Measurements from ENCODE around the gene LMX1B.

LMX1B gene

GRCh38 chr9:126688617-126689016, 74.9 kb downstream of the LMX1B start:
- DNase-seq (ENCODE audit: low spot score in 2 of 2) (no peak), ATAC-seq (ENCODE audit: low read depth) (no peak)
- Mint-ChIP-seq H3K27me3 (peaks cover 32% of the 10 kb centered on the region), H3K4me1 (peaks cover 2% of the 10 kb centered on the region), H3K4me3 (no peak overlapping the region), H3K27ac (no peak overlapping the region), H3K9me3 (no peaks in the 10 kb centered on the region), H3K36me3 (no peaks in the 10 kb centered on the region)

DNA sequence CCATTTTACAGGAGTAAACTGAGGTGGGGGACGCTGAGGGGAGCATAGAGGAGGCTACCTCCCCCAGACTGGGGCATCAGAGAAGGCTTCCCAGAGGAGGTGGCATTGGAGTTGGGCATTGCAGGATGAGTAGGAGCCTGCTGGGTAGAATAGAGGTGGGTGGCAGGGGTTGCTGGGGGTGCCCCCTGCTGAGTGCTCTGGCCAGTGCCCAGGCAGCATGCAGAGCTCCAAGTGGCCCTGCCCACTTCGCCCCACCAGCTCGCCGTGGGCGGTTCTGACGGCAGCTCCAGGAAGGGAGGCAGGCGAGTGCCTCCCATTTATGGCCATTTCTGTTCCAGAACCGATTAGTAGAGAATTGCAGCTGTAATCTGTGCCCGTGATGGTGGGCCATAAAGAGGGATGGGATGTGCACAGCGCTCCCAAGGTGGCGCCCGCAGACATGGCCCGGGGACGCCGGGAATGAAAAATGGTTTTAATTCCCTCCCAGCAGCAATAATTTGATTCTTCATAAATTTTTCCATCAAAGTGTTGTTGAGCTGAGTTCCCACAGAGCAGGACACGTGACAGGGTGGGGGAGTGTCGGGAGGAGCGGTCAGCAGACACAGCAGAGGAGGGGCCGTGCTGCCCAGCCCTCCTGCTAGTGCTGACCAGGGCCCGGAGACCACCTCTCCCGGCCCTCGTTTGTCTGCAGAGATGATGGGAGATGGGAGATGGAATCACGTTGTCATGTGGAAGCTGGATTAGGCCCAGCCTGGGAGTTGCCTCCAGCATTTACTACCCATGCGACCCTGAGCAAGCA, 75.5 kb downstream of the LMX1B start:
- Mint-ChIP-seq H3K27me3 (peaks cover 28% of the 10 kb centered on the region), H3K9me3 (no peaks in the 10 kb centered on the region), H3K36me3 (no peaks in the 10 kb centered on the region), H3K27ac (no peak overlapping the region), H3K4me3 (no peak overlapping the region), H3K4me1 (peaks cover 2% of the 10 kb centered on the region)
- no peak for ATAC-seq (ENCODE audit: low read depth)
- no peak for DNase-seq (ENCODE audit: low spot score in 2 of 2)

GRCh38 chr9:126690431-126691051, 76.8 kb downstream of the LMX1B start:
- no peak overlapping the region for H3K4me3 Mint-ChIP-seq
- peaks cover 2% of the 10 kb centered on the region for H3K4me1 Mint-ChIP-seq
- H3K27ac Mint-ChIP-seq: no peak overlapping the region
- ATAC-seq (ENCODE audit: low read depth) (peak; percentile 82), DNase-seq (ENCODE audit: low spot score in 2 of 2) (peak; percentile 38 to 52)
- H3K9me3 Mint-ChIP-seq: no peaks in the 10 kb centered on the region
- H3K27me3 Mint-ChIP-seq: peaks cover 26% of the 10 kb centered on the region
- no peaks in the 10 kb centered on the region for H3K36me3 Mint-ChIP-seq

DNA sequence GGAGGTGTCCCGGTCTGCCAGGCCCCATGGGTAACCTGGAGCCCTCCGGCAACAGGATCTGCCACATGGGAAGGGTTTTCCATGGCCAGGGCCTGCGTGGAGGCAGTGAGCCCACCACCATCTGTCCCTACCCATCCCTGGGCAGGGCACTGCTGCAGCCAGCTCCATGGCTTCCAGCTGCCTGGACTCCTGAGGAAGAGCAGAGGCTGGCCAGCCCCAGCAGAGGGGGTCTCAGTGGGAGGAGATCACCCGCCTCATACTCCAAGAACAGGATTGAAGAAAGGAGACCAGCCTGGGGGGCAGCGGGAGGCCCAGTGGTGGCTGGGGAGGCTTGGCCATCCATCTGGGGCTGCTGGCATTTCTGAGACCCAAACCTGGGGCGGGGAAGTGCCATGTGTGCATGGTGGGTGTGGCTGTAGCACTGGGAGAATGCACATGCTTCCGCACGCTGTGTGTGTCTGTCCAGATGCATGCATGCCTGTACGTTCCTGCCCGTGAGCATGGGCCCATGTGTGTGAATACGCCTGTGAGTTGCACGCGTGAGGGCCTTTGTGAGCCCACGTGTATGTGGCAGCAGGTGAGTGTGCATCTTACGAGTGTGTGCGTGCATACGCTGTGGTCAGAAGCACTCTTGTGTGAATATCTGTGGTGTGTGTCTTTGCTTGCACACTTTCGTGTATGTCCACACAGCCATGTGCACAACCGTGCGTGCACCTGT, 78.5 kb downstream of the LMX1B start:
- H3K4me3 Mint-ChIP-seq: no peak overlapping the region
- no peaks in the 10 kb centered on the region for H3K36me3 Mint-ChIP-seq
- DNase-seq (ENCODE audit: low spot score in 2 of 2) (no peak), ATAC-seq (ENCODE audit: low read depth) (no peak)
- no peaks in the 10 kb centered on the region for H3K9me3 Mint-ChIP-seq
- peaks cover 28% of the 10 kb centered on the region for H3K27me3 Mint-ChIP-seq
- H3K27ac Mint-ChIP-seq: no peak overlapping the region
- peaks cover 2% of the 10 kb centered on the region for H3K4me1 Mint-ChIP-seq

- Mint-ChIP-seq H3K27ac (no peak overlapping the region), H3K27me3 (peaks cover 28% of the 10 kb centered on the region), H3K4me1 (peaks cover 2% of the 10 kb centered on the region), H3K4me3 (no peak overlapping the region), H3K9me3 (no peaks in the 10 kb centered on the region), H3K36me3 (no peaks in the 10 kb centered on the region)
- DNase-seq (ENCODE audit: low spot score in 2 of 2): no peak
- ATAC-seq (ENCODE audit: low read depth): no peak
Observed at GRCh38 chr9:126692759-126693427, 79.2 kb downstream of the LMX1B start.

DNA sequence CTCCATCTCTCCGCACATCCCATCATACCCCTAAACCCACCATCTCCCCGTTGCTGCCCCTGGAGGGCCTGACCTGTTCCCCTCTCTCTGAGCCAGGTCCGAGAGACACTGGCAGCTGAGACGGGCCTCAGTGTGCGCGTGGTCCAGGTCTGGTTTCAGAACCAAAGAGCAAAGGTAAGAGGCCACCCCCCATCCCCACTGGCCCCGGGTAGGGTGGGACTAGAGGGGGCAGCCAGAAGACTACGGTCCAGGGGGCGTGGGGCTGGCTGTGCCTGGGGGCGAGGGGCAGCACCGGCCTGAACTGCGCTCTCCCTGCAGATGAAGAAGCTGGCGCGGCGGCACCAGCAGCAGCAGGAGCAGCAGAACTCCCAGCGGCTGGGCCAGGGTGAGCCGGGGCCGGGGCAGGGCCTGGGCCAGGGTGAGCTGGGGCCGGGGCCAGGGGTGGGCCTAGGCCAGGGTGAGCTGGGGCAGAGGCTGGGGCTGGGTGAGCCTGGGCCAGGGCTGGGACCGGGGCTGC, 79.8 kb downstream of the LMX1B start:
- Mint-ChIP-seq H3K9me3 (no peaks in the 10 kb centered on the region), H3K4me3 (no peak overlapping the region), H3K27me3 (peaks cover 28% of the 10 kb centered on the region), H3K27ac (no peak overlapping the region), H3K4me1 (peaks cover 2% of the 10 kb centered on the region), H3K36me3 (no peaks in the 10 kb centered on the region)
- DNase-seq (ENCODE audit: low spot score in 2 of 2): no peak
- ATAC-seq (ENCODE audit: low read depth): no peak

GRCh38 chr9:126694206-126695081, 80.7 kb downstream of the LMX1B start:
- no peak for ATAC-seq (ENCODE audit: low read depth)
- Mint-ChIP-seq H3K27me3 (peaks cover 25% of the 10 kb centered on the region), H3K27ac (no peak overlapping the region), H3K4me1 (peaks cover 2% of the 10 kb centered on the region), H3K9me3 (no peaks in the 10 kb centered on the region), H3K36me3 (no peaks in the 10 kb centered on the region), H3K4me3 (no peak overlapping the region)
- DNase-seq (ENCODE audit: low spot score in 2 of 2): no peak

DNA sequence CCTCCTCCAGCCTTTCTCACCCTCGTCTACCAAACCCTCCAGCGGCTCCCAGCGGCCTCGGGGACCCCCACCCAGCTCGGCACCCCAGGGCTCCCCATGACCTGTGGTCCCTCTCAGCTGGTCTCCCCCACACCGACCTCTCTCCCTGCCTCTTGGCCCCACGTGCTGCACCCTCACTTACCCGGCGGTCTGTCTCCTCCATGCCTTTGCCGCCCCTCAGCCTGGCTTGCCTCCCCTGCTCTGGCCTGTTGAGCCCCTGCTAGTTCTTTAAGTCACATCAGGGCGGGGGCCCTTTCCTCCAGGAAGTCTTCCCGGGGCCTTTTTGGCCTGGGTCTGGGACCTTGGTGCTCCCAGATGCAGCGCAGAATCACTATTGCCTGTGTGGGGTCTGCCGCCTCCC, 81.5 kb downstream of the LMX1B start:
- H3K36me3 Mint-ChIP-seq: no peaks in the 10 kb centered on the region
- no peak for DNase-seq (ENCODE audit: low spot score in 2 of 2)
- H3K9me3 Mint-ChIP-seq: no peaks in the 10 kb centered on the region
- no peak overlapping the region for H3K27ac Mint-ChIP-seq
- peaks cover 3% of the 10 kb centered on the region for H3K4me1 Mint-ChIP-seq
- no peak overlapping the region for H3K4me3 Mint-ChIP-seq
- ATAC-seq (ENCODE audit: low read depth): no peak
- H3K27me3 Mint-ChIP-seq: peaks cover 17% of the 10 kb centered on the region

- Mint-ChIP-seq H3K4me1 (peaks cover 3% of the 10 kb centered on the region), H3K27me3 (peaks cover 15% of the 10 kb centered on the region), H3K4me3 (no peak overlapping the region), H3K27ac (no peak overlapping the region), H3K9me3 (no peaks in the 10 kb centered on the region), H3K36me3 (no peaks in the 10 kb centered on the region)
- no peak for ATAC-seq (ENCODE audit: low read depth)
- DNase-seq (ENCODE audit: low spot score in 2 of 2): no peak
Observed at GRCh38 chr9:126695701-126696400, 82.1 kb downstream of the LMX1B start.

DNA sequence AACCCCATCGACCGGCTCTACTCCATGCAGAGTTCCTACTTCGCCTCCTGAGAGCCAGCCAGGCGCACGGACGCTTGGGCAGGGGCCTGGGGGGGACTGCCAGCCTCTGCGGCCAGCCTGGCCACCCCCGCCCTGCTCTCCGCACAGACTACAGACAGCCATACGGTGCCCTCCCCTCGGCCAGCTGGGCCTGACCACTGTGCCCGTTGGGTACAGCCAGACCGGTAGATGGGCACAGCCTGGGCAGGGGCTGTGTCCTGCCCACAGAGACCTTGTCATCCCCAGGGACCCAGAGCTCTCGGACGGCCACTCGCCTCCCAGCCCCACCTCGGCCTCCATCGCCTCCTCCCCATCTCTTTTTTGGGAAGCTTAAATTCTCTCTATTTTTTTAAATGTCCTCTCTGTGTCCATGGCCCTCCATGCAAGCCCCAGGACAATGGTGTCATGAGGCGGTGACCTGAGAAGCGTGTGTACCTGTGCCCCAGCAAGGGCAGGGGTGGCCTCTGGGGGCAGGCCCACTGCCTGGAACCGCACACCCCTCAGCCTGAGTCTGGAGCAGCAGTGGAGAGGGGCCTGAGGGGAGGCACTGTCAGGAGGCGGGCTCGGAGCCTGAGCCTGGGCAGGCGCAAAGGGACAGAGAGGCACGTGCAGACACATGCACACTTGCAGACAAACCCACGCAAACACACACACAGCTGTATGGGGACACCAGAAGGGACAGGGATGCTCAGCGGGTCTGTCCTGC, 82.8 kb downstream of the LMX1B start:
- Mint-ChIP-seq H3K27me3 (peaks cover 20% of the 10 kb centered on the region), H3K4me1 (peaks cover 3% of the 10 kb centered on the region), H3K4me3 (no peak overlapping the region), H3K9me3 (no peaks in the 10 kb centered on the region), H3K36me3 (no peaks in the 10 kb centered on the region), H3K27ac (no peak overlapping the region)
- no peak for ATAC-seq (ENCODE audit: low read depth)
- no peak for DNase-seq (ENCODE audit: low spot score in 2 of 2)

- peaks cover 25% of the 10 kb centered on the region for H3K27me3 Mint-ChIP-seq
- H3K27ac Mint-ChIP-seq: no peak overlapping the region
- no peaks in the 10 kb centered on the region for H3K9me3 Mint-ChIP-seq
- DNase-seq (ENCODE audit: low spot score in 2 of 2) (no peak), ATAC-seq (ENCODE audit: low read depth) (no peak)
- H3K4me3 Mint-ChIP-seq: no peak overlapping the region
- H3K36me3 Mint-ChIP-seq: no peaks in the 10 kb centered on the region
- H3K4me1 Mint-ChIP-seq: peaks cover 3% of the 10 kb centered on the region
Observed at GRCh38 chr9:126697330-126697729, 83.6 kb downstream of the LMX1B start.

DNA sequence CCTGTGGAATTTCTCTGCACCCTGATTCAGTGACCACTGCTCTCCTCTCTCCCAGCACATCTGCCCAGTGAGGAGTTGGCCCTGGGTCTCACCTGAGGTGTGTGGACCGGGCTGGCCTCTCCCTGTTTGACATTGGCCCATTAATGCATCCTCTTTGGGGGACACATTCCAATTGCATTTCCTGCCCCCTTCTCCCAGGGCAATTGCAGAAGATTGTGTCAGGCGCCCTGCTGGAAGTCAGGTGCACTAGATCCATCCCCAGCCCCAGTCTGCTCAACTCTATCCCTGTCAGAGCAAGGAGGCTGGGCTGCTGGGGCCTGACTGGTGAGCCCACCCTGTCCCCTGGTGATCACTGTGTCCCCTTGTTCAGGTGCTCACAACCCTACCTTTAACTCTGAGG, 84.5 kb downstream of the LMX1B start:
- no peak overlapping the region for H3K4me3 Mint-ChIP-seq
- no peaks in the 10 kb centered on the region for H3K36me3 Mint-ChIP-seq
- no peak for ATAC-seq (ENCODE audit: low read depth)
- no peaks in the 10 kb centered on the region for H3K9me3 Mint-ChIP-seq
- no peak for DNase-seq (ENCODE audit: low spot score in 2 of 2)
- H3K4me1 Mint-ChIP-seq: peaks cover 3% of the 10 kb centered on the region
- H3K27me3 Mint-ChIP-seq: peaks cover 22% of the 10 kb centered on the region
- H3K27ac Mint-ChIP-seq: no peak overlapping the region

Data from memory B cell (primary cell).